A204.1 (cell line): ENCODE data around the gene ARHGAP25.

ENCODE experiments used
- FAIRE-seq: peaks from 2 replicates; lab custom pipeline; 2012; peaks lifted over from hg19 to GRCh38; lab: Jason Lieb, UNC

ARHGAP25 gene

DNA sequence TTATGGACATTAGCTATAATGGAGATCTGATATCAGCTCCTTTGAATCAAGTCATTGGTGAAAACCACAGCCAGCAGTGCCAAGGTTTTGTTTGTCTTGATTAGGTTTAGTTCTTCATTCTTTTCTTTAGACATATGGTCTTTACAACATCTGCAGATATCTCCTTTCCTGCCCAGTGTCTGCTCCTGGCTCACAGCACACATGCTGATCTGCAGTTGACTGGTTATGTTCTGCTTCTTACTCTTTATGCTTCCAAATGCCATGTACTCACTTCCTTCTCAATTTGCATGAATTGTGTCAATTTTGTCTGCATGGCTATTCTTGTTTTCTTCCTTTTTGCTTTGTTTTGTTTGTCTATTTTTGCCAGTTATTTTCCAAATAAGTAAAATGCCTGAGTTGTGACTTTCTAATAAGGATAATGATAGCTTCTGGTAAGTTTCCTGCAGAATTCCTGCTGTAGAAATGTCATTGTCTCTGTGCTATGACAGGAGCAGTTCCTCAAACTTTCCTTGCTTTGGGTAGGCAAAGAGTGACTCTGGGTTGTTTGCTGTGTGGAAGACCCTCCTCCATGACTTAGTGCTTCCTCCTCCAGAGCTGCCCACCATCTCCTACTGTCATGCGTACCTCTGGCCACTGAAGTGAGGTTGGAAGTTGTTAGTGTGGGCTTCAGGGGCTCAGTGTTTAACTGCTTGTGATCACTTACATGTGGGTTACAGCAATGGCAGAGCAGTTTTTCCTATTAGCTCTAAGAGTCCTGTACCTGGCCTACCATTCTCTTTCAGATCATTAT lies 8.2 kb downstream of the ARHGAP25 start:
- no peak for FAIRE-seq

DNA sequence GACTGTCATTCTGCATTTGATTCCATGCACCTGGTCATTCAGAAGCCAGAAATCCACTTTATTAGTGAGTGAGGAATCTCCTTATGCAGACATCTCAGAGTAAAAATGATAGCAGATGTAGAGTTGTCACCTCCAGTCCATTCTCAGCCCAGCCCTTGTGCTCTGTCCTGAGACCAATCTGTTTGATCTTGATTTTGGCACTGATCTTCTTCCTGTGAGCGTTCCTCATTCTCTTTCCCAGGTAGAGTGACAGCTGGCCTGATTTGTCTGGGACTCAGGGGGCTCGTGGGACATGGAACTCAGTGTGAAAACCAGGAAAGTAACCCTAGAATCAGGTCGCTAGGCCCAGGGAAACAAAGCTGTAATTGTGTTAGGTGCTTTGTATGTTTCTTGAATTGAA lies 8.9 kb downstream of the ARHGAP25 start:
- no peak for FAIRE-seq

DNA sequence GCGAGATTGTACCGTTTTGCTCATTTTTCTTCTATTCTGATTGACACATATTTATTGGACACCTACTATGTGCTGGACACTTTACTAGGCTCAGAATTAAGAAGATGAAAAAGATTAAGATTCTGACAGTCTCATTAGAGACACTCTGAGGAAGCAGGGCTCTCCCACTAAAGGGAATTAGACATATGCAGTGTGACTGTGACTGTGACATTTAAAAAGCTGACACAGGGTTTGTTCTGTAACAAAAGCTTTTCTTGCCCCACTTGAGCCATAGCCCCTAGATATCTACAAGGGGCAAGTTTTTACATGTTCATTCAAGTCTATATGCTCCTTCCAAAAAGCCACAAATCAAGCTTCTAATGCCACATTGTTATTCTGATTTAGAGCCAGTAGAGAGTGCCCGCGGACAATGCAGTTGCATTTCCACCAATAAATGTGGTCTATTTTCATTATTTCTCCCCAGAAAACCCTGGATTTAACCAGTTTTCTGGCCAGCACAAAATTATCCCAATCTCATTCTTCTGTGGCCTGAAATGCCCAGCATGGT lies 9.8 kb downstream of the ARHGAP25 start:
- FAIRE-seq, result no peak

DNA sequence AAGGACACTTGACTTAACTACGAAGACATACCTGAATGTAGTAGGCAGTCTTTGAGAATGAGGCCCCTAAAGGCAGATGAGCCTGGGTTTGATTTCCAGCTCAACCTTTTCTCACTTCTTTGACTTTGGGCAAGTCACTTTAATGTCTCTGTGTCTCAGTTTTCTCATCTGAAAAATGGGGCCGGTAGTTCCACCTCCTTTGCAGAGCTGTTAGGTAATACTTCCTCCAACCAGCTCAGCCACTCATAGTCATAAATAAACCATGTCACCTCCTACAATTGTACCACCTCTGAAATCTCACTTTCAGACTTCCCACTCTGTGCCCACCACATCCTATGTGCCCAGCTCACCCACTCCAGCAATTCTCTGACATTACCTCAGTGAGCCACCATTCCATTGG lies 10.4 kb downstream of the ARHGAP25 start:
- no peak for FAIRE-seq

DNA sequence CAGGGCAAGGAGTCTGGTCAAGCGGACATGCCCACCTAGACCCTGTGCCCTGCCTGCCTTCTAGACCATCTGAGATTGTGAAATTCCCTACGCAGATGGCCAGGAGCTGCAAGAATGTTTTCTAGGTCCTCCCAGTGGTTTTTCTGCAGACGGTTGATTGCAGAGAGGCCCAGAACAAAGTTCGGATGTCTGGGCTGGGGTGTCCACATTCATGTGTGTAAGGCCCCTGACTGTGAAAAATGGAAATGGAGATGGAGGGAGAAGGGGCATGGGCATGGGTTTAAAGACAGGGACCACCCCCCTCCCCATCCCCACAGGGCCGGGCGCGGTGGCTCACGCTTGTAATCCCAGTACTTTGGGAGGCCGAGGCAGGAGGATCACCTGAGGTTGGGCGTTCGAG lies 11.8 kb downstream of the ARHGAP25 start:
- FAIRE-seq, result no peak

DNA sequence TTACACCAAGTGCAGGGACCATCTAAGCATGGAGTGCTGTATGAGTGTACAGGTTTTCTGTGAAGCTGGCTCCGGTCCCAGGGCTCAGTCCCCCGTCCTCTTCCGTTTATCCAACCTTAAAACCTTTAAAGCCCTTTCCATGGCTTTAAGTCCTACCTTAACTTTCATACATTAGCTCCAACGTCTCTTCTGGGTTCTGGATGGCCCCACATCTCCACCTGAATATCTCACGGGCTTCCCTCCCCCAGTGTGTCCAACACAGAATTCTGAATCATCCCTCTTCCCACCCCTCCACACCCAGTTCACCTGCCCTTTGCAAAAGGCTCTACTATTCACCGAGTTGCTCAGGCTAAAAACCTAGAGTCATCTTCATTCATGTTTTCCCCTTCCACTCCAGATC lies 12.8 kb downstream of the ARHGAP25 start:
- FAIRE-seq, result no peak

DNA sequence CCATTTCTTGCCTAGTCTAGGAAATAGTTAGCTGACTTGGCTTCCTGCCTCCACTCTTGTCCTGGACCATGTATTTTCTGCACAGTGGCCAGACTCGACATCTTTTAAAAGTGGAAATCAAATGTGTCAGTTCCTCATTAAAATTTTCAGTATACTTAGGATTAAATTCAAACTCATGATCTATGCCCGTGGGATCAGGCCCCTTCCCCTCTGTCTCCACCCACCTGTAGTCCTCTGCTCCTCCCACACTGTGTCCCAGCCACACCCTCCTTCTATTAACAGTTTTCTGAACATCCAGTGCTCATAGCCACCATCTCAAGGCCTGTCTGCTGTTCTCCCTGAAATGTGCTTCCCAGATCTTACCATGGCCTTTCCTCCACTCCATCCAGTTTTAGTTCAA lies 13.3 kb downstream of the ARHGAP25 start:
- no peak for FAIRE-seq

DNA sequence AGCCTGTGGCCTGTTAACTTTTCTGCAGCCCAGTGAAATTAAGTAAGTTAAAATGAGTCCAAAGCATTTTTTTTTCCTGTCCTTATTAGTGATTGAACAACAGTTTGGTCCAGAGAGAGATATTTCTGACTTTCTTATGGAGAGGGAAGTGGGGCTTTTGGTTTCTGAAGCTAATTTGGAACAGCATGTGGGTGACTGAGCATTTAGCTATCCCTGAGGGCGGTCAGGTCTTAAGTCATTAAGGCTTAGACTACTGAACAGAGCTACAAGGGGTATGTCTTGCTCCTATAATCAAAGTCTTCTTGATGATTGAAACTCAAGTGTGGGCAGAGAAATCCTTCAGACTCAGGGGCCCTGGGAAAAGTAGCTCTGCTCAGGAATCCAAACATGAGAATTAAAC lies 14.0 kb downstream of the ARHGAP25 start:
- no peak for FAIRE-seq

DNA sequence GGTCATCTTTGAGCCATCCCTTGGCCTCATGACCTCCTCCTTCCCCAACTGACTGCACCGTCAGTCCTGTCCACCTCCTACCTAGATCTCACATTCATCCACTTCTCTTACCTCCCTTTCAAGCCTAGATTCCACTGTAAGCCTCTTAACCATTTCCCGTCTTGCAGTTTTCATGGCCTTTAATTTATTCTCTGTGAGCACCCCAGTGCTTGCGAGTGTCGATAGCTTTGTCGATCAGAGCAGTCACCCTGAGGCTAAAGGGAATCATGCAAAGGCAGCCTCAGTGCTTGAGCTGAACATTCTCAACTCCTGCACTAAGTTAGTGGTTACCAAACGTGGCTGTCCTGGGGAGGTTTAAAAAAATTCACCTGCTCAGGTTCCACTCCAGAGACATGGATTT lies 14.7 kb downstream of the ARHGAP25 start:
- FAIRE-seq, result no peak

DNA sequence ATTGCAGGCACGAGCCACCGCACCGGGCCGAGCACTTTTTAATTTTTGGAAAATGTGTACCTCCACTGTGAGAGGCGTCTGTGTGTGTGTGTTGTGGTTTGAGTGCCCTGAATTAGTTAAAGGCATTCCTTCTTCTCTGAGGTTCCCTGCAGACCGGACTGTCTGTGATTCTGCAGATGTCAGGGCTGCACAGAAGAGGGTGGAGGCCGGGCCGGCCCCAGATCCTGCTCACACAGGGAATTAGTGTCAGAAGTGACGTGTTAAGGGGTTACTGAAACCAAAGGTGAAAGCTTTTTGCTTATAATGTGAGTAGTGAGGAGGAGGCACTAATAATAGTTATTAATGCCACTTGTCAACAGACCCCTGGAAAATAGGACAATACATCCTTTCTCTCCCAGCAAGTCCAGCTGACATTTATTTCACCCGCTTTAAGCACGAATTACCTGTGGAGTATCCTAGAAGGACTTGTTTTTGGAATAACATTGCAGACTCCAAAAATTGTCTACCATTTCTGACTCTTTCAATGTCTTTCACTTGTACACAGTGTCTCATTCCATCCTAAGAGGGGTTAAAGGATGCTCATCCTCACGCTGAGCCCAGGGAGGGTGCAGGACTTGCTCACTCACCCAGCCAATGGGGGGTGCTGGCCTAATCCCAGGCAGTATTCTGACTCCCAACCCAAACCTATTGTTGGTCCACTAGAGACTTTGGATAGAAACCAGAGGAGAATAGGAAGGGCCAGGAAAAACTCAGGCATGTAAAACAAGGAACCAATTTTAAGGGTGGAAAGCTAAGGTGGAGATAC lies 16.2 kb downstream of the ARHGAP25 start:
- FAIRE-seq, result no peak

DNA sequence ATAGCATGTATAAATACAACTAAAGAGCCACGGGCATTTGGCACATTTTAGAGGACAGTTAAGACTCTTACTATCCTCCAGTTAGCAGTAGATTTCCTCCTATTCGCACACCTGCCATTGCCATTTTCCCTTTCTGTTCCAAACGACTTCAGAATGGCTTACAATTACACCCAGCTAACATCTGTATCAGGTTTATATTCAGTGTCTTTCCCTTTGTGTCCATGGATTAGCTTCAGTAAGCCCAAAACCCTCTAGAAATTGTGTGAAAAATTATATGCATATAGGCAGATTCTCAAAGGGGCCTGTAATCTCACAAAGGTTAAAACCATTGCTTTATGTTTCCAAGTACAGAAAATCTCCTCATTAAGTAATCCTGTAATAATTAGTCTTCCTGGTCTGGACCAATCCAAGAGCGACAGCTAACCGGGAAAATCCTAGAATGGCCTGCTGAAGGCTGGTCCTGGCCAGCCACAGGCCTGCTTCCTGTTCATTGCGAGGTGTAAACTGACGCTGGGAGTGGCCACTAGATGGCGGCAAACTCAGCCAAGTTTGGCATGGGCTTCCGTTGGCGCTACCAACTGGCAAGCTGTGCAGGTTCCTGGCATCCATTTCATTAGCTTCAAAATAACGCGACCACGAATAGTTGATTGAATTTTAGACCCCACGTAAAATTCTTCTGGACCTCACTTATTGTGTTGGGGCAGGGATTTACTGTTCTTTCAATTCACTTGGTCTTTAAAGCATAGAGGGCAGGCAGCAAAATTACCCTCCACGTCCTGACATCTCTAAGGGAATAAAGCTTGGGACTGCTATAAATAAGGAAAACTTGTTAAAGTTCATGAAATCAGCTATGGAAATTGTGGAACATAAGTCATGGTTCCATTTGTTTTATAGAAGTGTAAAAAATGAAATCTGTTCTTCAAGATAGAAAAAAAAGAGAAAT lies 17.1 kb downstream of the ARHGAP25 start:
- FAIRE-seq, result peak; percentile 68

DNA sequence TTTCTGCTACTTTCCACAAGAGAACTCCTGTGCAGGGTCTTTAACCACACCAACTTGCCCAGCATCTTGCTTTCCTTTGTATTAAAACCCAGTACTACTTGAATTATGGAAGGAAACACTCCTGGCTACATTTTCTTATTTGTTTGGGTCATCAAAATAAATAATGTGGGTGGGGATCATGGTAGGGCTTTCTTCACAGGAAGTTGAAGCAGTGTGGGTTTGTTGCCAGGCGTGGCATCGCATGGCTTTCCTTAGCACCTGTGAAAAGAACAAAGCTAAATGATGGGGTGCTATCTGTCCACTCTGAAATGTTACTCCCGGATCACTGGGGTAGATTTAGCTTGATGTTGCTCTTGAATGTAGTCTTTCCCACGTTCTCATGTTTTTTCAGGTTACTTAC lies 18.7 kb downstream of the ARHGAP25 start:
- no peak for FAIRE-seq

DNA sequence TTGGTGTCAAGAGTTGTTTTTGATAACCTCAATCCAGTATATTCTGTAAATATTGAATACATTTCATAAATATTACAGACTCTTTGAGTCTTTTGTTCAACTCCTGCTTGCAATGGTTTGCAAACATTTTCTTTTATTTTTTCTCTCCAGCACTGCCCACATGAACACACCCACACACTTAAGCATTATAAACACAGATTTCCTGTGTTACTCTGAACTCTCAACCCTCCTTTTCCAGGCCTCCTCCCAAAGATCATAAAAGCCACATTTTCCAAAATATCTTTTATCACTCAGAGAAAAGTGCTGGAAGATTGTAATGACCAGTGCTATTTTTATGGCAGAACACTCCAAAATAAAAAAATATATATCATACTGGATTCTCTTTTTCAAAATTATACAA lies 20.5 kb downstream of the ARHGAP25 start:
- FAIRE-seq, result no peak

DNA sequence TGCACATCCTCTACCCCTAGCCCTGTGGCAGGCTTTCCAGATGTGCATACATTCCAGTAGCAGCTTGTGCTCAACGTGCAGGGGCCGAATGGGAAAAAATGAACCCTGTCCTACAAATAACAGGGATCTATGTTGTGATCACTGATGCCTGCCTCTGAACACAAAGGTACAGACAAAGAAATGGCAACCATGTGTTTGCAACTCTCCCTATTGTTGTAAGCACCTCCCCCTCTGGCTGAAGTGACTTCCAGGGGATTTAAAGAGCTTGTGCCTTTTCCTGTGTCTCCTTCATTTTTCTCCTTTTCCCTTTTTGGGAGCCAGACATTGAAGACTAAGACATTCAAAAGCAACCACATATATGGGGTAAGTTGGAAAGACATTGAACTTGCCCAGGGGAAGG lies 21.6 kb downstream of the ARHGAP25 start:
- FAIRE-seq, result no peak

DNA sequence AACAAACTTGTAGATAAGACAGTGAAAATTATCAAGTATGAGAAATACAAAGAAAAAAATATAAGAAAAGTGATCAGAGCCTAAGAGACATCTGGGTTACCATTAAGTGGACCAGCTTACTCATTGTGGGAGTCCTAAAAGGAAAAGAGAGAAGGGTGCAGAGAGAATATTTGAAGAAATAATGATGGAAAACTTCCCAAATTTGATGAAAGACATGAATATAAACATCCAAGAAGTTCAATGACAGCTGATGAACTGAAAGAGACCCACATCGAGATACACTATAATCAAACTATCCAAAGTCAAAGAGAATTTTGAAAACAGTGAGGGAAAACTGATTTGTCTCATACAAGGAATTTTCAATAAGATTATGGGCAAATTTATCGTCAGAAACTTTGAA lies 22.5 kb downstream of the ARHGAP25 start:
- no peak for FAIRE-seq

DNA sequence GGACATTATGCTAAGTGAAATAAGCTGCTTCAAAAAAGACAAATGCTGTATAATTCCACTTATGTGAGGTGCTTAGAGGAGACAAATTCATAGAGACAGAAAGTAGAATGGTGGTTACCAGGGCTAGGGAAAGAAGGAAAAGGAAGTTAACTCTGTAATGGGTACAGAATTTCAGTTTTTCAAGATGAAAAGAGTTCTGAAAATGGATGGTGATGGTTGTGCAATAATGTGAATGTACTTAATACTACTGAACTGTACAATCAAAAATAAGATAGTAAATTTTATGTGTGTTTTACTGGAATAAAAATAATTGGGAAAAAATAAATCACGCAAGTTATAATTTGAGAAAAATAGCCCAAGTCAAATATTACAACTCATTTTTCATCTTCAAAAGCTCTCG lies 27.5 kb downstream of the ARHGAP25 start:
- FAIRE-seq, result no peak

DNA sequence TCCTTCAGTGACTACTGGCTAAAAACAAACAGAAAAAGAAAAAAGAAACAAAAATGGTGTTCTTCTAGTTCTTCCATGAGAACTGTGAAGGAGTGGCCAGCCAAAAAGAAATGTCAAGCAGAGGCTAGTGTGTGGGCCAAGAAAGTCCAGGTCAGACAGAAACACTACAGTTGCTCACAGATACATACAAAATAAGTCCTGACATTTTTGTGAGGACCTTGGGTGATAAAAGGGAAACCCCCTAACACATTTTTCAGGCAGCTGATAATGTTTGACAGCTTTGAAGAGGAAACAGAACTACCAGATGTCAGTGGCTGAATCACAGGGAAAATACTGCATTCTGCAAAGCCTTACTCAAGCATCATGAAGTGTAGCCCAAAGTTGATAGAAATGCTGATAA lies 28.1 kb downstream of the ARHGAP25 start:
- no peak for FAIRE-seq

DNA sequence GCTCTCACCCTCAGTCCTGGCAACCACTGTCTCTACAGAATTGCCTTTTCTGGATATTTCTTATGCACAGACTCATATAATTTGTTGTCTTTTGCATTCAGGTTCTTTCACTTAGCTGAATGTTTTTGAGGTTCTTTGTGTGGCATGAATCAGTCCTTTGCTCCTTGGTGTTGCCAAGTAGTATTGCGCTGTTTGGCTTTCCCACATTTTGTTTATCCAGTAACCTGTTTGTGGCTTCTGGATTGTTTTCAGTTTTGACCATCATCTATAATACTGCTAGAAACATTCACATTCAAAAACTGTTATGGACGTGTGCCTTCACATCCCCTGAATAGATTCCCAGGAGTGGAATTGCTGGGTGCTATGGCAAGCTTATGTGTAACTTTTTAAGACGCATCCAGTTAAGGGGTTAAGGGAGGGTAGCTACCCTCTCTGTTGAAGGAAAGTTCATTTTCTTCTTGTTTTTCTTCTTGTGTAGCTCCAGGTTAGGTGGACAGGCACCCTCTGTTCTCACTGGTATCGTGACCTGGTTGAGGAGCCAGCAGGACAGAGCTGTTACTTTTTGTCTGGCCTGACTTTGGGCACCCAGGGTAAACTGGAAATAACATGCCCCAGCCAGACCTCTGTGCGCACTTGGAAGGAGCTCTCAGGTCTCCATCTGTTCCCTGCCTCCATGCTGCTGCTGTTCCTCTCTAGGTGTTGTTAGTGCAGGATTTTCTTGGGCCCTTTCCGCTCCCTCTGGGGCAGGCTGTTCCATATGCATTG lies 29.6 kb downstream of the ARHGAP25 start:
- FAIRE-seq, result no peak

DNA sequence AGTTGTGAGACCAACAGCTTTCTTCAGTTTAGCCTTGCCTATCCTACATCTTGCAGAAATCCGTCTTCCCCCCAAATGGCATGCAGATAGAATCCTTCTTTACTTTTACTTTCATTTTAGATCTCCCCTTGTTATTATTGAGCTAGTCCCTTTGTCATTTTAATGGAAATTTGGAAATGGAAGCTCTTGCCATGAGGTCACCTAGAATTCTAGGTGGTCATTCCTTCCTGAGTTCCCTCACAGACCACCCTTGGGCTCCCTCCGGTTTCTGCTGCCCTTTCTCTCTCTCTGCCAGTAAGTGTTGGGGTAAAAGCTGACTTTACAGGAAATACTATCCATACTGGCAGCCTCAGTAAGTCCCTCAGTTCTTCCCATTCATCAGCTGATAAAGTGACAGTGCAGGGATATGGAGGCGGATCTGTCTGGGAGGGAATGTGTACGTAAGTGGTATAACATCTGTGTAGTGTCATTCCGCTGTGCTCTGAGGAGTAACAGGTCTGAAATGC lies 30.2 kb downstream of the ARHGAP25 start:
- FAIRE-seq, result no peak

DNA sequence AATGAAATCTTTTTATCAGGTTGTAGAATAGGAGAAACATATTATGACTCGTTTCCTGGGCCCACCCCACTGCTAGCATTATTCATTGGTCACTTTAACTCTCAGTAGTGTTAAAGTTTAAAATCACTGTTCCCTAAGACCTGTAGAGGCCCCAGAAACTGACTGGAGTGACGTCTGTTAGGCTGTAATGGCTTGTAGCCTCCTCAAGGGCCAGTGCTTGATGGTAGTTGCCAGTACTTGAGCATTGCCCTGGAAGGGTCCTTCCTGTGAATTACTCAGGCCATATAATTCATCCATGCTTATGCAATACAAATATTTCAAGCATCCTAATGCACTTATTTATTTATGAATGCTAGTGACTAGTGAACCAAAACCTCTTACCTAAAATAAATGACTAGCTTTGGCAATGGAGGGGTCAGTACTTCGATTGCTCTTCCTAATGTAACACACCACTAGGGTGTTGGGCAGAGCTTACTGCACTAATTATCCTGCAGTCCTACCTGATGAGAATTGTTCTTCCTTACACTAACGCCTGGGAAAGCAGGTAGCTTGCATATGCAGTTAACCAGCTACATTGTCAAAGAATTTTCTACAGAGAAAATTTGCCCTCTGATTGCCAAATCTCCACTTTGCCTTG lies 31.2 kb downstream of the ARHGAP25 start:
- no peak for FAIRE-seq

DNA sequence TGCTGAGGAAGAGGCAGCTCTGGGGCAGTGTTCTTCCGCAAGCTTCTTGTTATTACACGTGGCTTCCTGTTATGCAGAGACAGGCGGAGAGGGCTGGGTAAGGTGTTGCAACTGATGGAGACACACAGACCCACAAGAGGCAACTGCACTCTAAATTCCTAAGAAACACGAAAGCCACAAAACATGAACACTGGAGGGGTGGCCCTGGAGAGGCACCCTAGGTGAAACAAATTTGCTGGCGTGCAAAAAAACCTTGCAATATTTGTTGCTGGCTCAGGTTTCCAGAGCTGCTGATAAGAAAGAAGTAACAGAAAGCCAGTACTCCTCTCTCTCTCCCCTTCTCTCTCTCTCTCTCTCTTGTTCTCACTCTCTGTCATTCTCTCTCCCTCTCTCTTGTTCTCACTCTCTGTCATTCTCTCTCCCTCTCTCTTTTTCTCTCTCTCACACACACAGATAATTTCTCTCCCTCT lies 31.8 kb downstream of the ARHGAP25 start:
- FAIRE-seq, result no peak
